ENCODE results near the gene RCOR1.

GRCh38 chr14:102754370-102755262 is 162.2 kb downstream of the RCOR1 start:
- TF ChIP-seq CTCF (conservative IDR thresholded peaks at IDR 0.05; ENCODE audit: low read depth, low read length), result no peak
- TF ChIP-seq MAFK (IDR thresholded peaks at IDR 0.05; ENCODE audit: low read depth, low read length), result no peak
- TF ChIP-seq POLR2A (IDR thresholded peaks at IDR 0.05; ENCODE audit: low read depth, low read length), result no peak
- no peak for TF ChIP-seq RAD21 (IDR thresholded peaks at IDR 0.05; ENCODE audit: low read length)
- TF ChIP-seq RCOR1 (IDR thresholded peaks at IDR 0.05; ENCODE audit: insufficient replicate concordance, low read length), result no peak
- TF ChIP-seq, protein P1, sequence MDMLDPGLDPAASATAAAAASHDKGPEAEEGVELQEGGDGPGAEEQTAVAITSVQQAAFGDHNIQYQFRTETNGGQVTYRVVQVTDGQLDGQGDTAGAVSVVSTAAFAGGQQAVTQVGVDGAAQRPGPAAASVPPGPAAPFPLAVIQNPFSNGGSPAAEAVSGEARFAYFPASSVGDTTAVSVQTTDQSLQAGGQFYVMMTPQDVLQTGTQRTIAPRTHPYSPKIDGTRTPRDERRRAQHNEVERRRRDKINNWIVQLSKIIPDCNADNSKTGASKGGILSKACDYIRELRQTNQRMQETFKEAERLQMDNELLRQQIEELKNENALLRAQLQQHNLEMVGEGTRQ (IDR thresholded peaks at IDR 0.05; ENCODE audit: low read depth, low read length), result no peak
- TF ChIP-seq RFX5 (IDR thresholded peaks at IDR 0.05; ENCODE audit: low read depth, low read length), result no peak
- TF ChIP-seq SMC3 (IDR thresholded peaks at IDR 0.05; ENCODE audit: low read depth, low read length), result no peak
- TF ChIP-seq CEBPB (IDR thresholded peaks at IDR 0.05; ENCODE audit: low read depth, low read length), result no peak
